GM13977 (cell line): ENCODE results near the gene ROR1.

Experiments
- DNase-seq: peaks from one replicate; pipeline ENCODE4 v3.0.0; 2012; ENCODE audit warnings: low spot score
- in situ Hi-C: fragments of 300-500 bp; cut with MboI; formaldehyde crosslinking; loops from one replicate; pipeline ENCODE4 v1.12.0; 2022; ENCODE audit warnings: low sequenced_read_pairs, low pct_unique_long_range_greater_than_20kb, mixed read lengths, inconsistent platforms; ENCODE audit not compliant: unreplicated experiment
- TF ChIP-seq, protein P1 (sequence below): IDR thresholded peaks from 2 replicates; pipeline ENCODE4 v1.5.1; 2012; ENCODE audit warnings: mild to moderate bottlenecking, control low read depth; ENCODE audit not compliant: insufficient read depth; ENCODE audit errors: extremely low read depth, missing control alignments

ROR1 gene

DNA sequence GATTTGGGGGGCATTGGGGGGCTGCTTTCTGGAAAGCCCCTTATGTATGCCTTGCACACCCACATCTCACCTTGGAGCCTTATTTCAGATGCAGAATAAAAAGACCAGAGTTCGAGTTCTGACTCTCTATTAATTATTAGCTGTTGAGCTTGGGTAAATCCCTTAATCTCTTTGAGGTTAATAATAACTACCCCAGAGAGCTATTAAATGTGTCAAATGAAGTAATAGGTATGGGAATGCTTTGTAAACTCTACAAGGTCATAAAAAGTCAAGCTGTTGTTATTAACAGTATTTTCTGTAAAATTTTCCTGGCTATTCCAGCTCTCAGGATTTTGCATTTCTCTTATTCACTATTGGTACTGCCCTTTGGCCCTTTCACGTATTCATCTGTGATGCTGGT, 122.9 kb downstream of the ROR1 start:
- in situ Hi-C loops = no loop called here
- TF ChIP-seq, protein P1, sequence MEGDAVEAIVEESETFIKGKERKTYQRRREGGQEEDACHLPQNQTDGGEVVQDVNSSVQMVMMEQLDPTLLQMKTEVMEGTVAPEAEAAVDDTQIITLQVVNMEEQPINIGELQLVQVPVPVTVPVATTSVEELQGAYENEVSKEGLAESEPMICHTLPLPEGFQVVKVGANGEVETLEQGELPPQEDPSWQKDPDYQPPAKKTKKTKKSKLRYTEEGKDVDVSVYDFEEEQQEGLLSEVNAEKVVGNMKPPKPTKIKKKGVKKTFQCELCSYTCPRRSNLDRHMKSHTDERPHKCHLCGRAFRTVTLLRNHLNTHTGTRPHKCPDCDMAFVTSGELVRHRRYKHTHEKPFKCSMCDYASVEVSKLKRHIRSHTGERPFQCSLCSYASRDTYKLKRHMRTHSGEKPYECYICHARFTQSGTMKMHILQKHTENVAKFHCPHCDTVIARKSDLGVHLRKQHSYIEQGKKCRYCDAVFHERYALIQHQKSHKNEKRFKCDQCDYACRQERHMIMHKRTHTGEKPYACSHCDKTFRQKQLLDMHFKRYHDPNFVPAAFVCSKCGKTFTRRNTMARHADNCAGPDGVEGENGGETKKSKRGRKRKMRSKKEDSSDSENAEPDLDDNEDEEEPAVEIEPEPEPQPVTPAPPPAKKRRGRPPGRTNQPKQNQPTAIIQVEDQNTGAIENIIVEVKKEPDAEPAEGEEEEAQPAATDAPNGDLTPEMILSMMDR = no peak
- DNase-seq = no peak

DNA sequence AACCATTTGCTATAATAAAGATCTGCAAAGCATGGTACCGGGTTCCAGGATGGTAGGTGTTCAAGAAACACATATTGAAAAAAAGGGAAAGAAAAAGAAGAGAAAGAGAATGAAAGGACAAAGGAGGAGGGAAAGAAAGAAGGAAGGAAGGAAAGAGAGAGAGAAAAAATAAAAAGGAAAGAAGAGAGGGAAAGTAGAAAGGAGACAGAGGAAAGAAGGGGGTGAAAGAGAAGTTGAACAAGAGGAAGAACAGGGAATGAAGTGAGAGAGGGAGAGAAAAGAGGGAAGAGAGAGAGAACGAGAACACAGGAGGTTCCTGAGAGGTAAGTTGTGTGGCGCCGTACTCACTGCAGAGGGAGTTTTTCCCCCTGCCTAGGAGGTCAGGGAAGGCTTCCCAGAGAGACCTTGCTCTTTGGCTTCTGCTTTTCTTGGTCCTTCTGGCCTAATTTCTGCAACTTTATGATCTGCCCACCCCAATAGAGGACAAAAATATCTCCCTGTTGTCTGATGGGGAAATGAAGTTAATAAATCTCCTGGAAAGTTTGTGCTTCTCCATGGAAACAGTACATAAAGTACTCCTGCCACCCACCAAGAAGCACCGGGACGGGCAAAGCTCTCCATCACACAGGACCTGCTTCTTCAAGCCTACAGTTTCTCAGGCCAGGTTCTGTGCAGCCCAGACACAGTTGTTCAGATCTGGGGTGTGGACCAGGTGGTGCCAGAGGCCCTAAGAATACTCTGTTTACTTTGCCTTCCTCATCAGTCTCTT, 124.8 kb downstream of the ROR1 start:
- no peak for DNase-seq
- TF ChIP-seq, protein P1 = no peak
- in situ Hi-C loops = no loop called here

DNA sequence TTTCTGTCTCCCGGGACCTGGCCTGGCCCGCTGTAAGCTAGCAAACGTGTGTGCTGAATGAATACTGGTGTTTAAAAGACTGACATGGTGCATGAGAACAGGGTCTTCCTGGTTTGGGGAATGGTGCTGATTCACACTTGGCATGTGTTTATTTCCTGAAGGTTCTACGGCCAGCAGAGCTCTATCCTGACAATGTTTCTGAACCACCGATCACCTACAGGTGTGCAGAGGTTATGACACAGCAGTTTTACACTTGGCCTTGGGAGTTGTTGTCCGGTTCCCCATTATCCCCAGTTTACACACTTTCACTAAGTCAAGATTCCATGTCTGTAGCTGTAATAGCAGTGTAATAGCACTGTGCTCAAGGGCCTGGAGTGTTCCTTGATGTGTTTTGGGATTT, 127.3 kb downstream of the ROR1 start:
- DNase-seq = no peak
- TF ChIP-seq, protein P1 = no peak
- in situ Hi-C loops = loop anchor here (25.0 kb wide), 1 partner anchor 289 kb away; no protein-coding TSS in a partner anchor

DNA sequence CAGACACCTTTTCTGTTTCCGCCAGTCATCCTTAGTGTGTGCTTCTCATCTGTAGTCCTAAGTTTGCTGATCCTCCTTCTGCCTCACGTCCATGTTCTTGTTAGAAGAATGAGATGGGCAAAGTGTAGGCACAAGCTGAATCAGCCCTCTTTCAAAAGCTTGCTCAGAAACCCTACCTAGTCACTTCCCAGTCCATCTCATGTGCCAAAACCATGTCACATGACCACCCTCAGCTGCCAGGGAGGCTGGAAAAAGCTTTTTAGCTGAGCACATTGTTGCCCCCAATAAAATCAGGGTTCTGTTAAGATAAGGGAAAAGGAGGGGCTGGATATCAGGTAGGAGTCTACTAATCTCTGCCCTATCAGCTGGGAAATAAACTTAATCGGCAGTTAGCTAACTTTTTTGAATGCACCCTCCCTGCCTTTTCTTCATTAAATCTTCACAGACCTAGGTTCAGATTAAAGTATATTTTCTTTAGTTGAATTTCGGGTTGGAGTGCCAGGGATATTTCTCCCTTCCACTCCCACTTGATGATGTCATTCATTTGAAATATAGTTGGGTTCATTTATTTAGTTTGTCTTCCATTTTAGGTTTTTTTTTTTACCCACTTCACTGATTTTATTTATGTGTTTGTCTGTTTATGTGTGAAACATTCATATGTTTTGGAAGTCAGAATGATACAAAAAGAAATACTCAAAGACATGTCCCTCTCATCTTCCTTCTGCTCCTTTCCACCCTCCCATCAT, 129.2 kb downstream of the ROR1 start:
- no peak for DNase-seq
- in situ Hi-C loops = loop anchor here (25.0 kb wide), 1 partner anchor 291 kb away; no protein-coding TSS in a partner anchor
- TF ChIP-seq, protein P1 = no peak

DNA sequence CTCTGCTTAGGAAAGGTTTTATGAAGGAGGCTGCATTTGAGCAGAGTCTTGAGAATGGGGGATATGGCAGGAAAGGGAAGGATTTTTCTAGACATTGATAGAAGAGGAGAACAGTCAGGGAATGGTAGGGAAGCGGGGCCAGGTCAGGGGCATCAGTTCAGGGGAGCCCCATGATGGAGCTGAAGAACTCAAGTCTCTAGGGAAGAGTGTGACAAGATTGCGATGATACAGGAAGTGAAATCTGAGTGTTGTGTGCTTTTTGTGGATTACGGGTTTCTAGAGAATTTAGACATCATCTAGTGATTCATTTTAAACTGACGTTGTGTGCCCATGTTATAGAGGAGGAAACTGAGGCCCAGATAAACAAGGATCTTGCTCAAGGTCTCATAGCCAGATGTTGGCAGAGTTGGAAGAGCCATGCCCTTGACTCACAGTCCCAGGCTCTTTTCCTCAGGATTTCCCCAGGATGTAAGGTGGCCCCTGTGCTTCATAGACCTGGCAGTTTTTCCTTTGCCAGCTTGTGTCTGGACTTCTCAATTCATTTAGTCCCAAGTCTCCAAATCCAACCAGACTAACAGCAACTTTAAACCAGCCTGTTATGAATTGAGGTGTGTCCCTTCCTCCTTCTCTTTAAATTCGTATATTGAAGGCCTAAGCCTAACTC, 130.3 kb downstream of the ROR1 start:
- DNase-seq = no peak
- in situ Hi-C loops = loop anchor here (25.0 kb wide), 1 partner anchor 292 kb away; no protein-coding TSS in a partner anchor
- TF ChIP-seq, protein P1 = no peak

DNA sequence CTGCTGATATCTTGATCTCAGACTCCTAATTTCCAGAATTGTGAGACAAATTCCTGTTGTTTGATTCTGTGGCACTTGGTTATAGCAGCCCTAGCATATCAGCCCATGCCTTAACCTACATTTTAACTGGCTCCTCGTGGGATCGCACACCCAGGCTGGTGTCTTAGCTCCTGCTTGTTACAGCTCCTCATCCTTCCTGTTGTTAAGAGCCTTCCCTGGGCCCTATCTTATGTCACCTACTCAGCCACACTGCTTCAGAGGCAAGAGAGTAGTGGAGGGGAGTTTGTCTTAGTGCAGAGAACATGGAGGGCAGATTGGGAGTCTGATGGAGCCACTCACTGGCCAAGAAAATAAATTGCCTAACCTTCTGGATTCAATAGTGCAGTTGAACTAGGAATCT, 131.0 kb downstream of the ROR1 start:
- no peak for DNase-seq
- TF ChIP-seq, protein P1 = no peak
- in situ Hi-C loops = loop anchor here (25.0 kb wide), 1 partner anchor 293 kb away; no protein-coding TSS in a partner anchor
